Inferior parietal cortex (tissue), 1 donor: ENCODE results near the gene CHRDL2.
A peak's percentile ranks its signal among the peaks of the same experiment; 100 is the strongest.

ENCODE experiments used
- DNase-seq: peaks from one replicate; pipeline ENCODE4 v3.0.0-alpha.2; 2016; ENCODE audit errors: extremely low spot score

Gene CHRDL2

GRCh38 chr11:74710281-74710938 lies 20.8 kb downstream of the CHRDL2 start:
- no peak for DNase-seq

- DNase-seq, result no peak
Measured at GRCh38 chr11:74709175-74709574, 22.1 kb downstream of the CHRDL2 start.

- no peak for DNase-seq
Measured at GRCh38 chr11:74707602-74708510, 23.4 kb downstream of the CHRDL2 start.

- DNase-seq, result no peak
Measured at GRCh38 chr11:74707182-74707581, 24.0 kb downstream of the CHRDL2 start.

GRCh38 chr11:74703211-74703610 lies 28.0 kb downstream of the CHRDL2 start:
- no peak for DNase-seq

- peak; percentile 79 for DNase-seq
Measured at GRCh38 chr11:74702383-74703007, 28.7 kb downstream of the CHRDL2 start.

GRCh38 chr11:74701351-74701750 lies 29.9 kb downstream of the CHRDL2 start:
- no peak for DNase-seq

- DNase-seq, result no peak
Measured at GRCh38 chr11:74699615-74700396, 31.4 kb downstream of the CHRDL2 start.

GRCh38 chr11:74697722-74698121 lies 33.5 kb downstream of the CHRDL2 start:
- no peak for DNase-seq

GRCh38 chr11:74696939-74697675 lies 34.1 kb downstream of the CHRDL2 start:
- no peak for DNase-seq

GRCh38 chr11:74696500-74696899 lies 34.7 kb downstream of the CHRDL2 start:
- no peak for DNase-seq

- DNase-seq, result no peak
Measured at GRCh38 chr11:74695705-74696280, 35.4 kb downstream of the CHRDL2 start.

GRCh38 chr11:74694136-74694930 lies 36.9 kb downstream of the CHRDL2 start:
- no peak for DNase-seq

GRCh38 chr11:74693531-74693930 lies 37.7 kb downstream of the CHRDL2 start:
- DNase-seq, result no peak

GRCh38 chr11:74691755-74692154 lies 39.5 kb downstream of the CHRDL2 start:
- no peak for DNase-seq

GRCh38 chr11:74689666-74690065 lies 41.6 kb downstream of the CHRDL2 start:
- no peak for DNase-seq

- no peak for DNase-seq
Measured at GRCh38 chr11:74687237-74688023, 43.8 kb downstream of the CHRDL2 start.

- DNase-seq, result no peak
Measured at GRCh38 chr11:74686792-74687191, 44.4 kb downstream of the CHRDL2 start.

- DNase-seq, result no peak
Measured at GRCh38 chr11:74685905-74686304, 45.3 kb downstream of the CHRDL2 start.
